ENCODE results near the gene DAP3.
"Not testable (repeated sequence)": the region's sequence is repeated elsewhere in the genome, so short reads cannot be mapped to it uniquely, and the experiment has no call there.

DAP3 gene

GRCh38 chr1:155689081-155689607 lies at the start of gene DAP3:
Gene DAP3 (plus strand): TSS chr1:155689091. CDS start chr1:155709780, 20,689 bp downstream.
- peak in 1 of 3 donors; percentile 87 for DNase-seq

- DNase-seq, result peak in 1 of 3 donors; percentile 5
Measured at GRCh38 chr1:155640367-155640766, 48.5 kb upstream of the DAP3 start.

GRCh38 chr1:155642559-155643180 lies 46.2 kb upstream of the DAP3 start:
- DNase-seq, result not testable (repeated sequence)

GRCh38 chr1:155643230-155643629 lies 45.7 kb upstream of the DAP3 start:
- DNase-seq, result no peak

- no peak for DNase-seq
Measured at GRCh38 chr1:155645034-155645598, 43.8 kb upstream of the DAP3 start.

- peak; percentile 16 to 30 (median 30) for DNase-seq
Measured at GRCh38 chr1:155645648-155646047, 43.2 kb upstream of the DAP3 start.

- peak; percentile 42 to 63 (median 48) for DNase-seq
Measured at GRCh38 chr1:155646307-155646706, 42.6 kb upstream of the DAP3 start.

GRCh38 chr1:155648207-155649147 lies 40.4 kb upstream of the DAP3 start:
- DNase-seq, result peak; percentile 93 to 100 (median 99)

GRCh38 chr1:155649676-155650075 lies 39.2 kb upstream of the DAP3 start:
- peak; percentile 61 to 82 (median 74) for DNase-seq

GRCh38 chr1:155650231-155650757 lies 38.6 kb upstream of the DAP3 start:
- peak in 2 of 3 donors; percentile 17 to 18 for DNase-seq

- DNase-seq, result peak in 1 of 3 donors; percentile 14
Measured at GRCh38 chr1:155651861-155652661, 36.8 kb upstream of the DAP3 start.

GRCh38 chr1:155652951-155653350 lies 35.9 kb upstream of the DAP3 start:
- peak in 1 of 3 donors; percentile 11 for DNase-seq

- DNase-seq, result no peak
Measured at GRCh38 chr1:155657463-155657862, 31.4 kb upstream of the DAP3 start.

- DNase-seq, result not testable (repeated sequence)
Measured at GRCh38 chr1:155661239-155661638, 27.7 kb upstream of the DAP3 start.

GRCh38 chr1:155669233-155670162 lies 19.4 kb upstream of the DAP3 start:
- DNase-seq, result no peak

- peak in 1 of 3 donors; percentile 14 for DNase-seq
Measured at GRCh38 chr1:155671750-155672149, 17.1 kb upstream of the DAP3 start.

GRCh38 chr1:155673003-155673402 lies 15.9 kb upstream of the DAP3 start:
- no peak for DNase-seq

GRCh38 chr1:155678027-155678426 lies 10.9 kb upstream of the DAP3 start:
- peak in 1 of 3 donors; percentile 16 for DNase-seq

- peak in 1 of 3 donors; percentile 16 for DNase-seq
Measured at GRCh38 chr1:155678992-155679391, 9.9 kb upstream of the DAP3 start.

GRCh38 chr1:155680531-155680930 lies 8.4 kb upstream of the DAP3 start:
- peak; percentile 44 to 61 (median 45) for DNase-seq

- DNase-seq, result no peak
Measured at GRCh38 chr1:155681776-155682175, 7.1 kb upstream of the DAP3 start.
